HPDE6-E6E7 (cell line): Measurements from ENCODE around the gene GPC6.
A peak's percentile ranks its signal among the peaks of the same experiment; 100 is the strongest.
"Not testable (repeated sequence)": the region's sequence is repeated elsewhere in the genome, so short reads cannot be mapped to it uniquely, and the experiment has no call there.

Experiments
- DNase-seq: peaks from one replicate; pipeline ENCODE4 v3.0.0; 2011; ENCODE audit warnings: missing footprints; ENCODE audit errors: extremely low spot score

GPC6 gene

DNA sequence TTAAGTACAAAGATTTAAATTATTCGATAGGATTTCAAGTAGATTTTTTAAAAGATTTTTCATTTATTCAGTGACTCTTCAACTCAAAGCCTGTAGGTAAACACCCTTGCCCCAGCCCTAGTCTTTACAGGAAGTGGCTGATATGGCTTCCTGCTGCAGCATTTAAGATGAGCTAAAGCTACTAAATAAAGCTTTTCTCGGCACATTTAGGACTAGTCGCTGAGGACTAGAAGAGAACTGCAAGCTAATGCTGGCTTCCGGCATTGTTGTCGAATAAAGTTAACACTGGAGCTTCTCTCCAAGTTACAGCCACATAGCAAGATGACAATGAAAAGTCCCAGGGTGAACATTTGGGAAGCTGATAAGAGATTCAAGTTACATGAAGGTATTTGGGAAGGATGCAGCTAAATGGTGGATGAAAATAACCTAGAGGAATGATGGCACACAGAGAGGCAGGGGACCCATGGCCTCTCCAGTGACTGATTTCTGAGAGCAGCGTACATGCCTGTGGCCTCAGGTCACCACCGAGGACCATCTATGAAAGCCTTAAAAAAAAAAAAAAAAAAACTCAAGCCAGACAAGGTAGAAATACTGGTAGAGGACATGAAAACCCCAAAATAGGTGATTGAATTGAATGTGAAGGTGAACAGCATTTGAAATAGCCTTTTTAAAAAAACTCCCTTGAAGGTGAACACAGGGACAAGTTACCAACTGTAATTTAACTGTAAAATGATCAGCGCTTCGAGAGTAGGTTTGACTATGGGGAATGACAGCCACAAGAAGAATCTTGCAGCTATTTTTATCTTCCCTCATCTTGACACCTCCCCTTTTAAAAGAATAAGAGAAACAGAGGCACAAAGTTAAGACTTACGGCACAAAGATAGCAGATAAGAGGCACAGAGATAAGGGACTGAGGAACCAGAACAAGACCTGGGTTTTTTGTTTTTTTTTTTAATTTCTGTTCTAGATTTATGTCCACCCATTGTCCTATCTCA lies 1097.5 kb downstream of the GPC6 start:
- no peak for DNase-seq

DNA sequence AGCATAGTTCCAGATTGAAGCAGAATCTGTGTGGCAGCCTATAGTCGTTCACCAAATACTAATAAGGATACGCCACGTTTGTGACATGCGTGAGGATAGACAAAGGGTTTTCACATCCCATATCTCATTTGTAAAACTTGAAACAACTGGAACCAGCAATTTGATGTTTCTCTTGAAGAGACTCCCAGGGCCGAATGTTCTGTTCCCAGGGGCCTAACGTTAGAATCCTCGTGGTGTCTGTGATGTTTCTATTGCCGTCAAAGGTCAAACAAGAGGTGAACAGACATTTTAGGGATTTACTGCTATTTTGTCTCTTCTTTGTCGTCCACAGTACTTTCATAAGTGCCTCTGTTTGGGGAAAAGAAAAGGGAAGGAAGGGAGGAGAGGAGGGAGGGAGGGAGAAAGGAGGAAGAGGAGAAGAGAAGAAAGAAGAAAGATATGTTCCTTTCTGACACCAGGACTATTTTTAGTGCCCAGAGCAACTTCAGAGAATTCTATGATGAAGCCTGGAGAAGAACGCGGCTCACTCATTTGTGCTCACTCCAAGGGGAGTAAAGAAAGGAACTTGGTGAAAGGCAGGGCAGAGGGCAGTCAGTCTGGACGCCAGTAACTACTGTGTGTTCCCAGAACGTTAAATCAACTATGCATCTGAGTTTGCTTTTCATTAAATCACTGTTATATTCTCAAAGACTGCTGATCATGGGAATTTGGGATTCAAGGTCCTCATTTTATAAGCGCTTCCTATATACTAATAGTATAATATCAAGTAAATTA lies 1098.3 kb downstream of the GPC6 start:
- DNase-seq = no peak

DNA sequence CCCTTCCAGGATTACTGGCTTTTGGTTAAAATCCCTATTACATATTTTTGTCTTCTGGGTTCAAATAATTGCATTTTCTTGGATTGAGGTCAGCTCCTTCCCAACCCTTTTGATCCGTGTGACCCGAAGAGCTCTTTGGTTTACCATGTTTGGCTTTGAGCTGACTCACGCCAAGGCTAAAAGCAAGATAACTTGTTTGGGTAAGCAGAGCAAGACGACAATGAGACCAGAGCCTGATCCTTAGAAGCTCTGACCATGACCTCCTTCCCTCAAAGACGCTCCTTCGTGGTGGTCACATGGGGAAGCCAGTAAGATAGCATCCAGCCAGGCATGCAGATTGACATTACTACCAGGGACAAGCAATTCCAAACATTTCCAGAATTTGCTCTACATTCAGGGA lies 1099.0 kb downstream of the GPC6 start:
- no peak for DNase-seq

DNA sequence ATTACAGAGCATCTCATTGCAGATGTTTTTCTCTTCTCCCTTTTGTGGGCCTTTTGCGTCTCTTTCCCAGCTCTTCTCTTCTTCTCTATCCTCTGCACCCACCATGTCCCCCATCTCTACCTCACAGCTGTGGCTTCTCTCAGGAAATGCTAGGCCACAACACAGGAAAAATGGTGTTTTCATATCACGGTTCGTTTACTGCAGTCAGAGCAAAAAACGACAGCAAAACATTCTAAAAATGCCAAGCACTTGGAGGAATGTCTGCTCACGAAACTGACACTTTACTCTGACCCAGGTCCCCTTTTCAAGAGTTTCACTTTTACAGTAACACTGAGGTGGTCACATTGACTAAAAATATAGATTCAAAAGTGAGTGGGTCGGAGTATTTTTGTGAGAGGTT lies 1100.7 kb downstream of the GPC6 start:
- DNase-seq = no peak

DNA sequence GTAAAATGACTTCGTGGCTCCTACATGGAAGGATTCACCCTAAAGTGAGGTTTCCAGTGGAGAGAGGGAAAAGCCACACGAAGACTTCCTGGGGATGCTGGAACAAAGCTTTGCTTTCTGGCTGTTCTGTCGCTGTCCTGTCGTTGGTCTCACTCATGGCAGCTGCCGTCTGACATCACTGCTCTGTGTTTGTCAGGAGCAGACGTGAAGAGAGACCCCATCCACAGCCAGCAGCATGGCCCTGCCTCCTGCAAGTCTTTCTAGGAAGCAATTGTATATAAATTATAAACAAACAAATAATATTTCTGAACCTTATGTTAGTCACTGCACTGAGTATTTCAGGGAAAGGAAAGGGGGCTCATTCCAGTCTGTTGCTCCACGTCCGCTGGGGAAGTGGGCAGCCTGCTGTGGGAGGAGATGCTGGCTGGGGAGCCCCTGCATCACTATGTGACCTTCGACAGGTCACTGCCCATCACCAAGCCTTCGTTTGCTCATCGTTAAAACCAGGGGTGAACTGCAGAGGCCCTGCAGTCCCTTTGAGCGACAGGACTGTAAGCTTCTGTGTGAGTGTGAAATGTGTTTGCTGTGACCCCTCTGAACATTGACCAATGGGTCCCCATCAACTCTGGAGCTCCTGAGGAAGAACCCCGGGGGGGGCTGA lies 1101.9 kb downstream of the GPC6 start:
- DNase-seq = no peak

DNA sequence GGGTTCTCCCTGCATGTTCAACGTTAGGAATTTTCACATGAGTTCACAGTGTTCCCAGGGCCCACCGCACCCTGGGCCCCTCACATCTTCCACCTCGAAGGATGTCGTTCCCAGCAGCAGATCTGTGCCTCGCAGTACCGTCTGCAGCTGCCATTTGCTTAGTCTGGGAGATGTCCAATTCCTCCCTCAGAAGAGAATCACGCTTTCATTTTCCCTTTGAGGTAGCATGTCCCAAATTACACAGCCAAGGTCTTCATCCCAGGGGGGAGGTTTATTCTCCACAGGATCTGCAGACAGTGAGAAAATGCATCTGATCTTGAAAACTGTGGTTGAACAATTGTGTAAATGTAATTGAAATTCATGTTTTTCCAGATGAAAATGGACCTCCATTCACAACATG lies 1102.7 kb downstream of the GPC6 start:
- DNase-seq = no peak

DNA sequence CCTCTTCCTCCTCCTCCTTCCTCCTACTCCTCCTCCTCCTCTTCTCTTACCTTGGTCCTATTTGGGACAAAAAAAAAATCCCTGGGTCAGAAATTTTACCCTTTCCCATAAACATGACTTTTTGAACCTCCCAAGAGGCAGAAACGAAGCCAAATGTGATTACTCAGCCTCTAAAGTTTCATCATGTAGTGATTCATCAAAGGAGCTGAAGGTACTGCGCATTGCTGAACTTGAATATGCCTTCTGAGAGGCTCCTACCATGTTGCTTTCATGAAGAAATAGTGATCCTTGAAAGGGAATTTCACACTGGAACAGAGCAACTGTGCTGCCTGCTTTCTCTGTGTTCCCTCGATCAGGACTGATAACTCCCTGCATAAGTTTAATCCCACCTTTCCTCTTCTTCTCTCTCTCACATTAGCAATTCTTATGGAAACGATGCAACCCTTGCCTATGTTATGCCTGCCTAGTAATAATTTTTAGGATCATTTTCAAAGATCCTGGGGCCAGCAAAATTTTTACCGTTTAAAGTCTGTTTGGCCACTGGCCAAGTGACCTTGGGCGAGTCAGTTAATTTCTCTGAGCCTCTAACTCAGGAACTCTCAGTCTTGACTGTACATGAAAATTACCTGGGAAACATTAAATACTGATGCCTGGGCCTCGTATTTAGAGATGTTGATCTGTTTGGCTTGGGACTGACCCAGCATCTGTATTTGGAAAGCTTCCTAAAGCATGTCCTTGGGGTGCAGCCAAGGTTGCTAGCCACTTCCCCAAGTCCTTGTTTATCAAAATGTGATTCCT lies 1103.3 kb downstream of the GPC6 start:
- DNase-seq = peak; percentile 28

DNA sequence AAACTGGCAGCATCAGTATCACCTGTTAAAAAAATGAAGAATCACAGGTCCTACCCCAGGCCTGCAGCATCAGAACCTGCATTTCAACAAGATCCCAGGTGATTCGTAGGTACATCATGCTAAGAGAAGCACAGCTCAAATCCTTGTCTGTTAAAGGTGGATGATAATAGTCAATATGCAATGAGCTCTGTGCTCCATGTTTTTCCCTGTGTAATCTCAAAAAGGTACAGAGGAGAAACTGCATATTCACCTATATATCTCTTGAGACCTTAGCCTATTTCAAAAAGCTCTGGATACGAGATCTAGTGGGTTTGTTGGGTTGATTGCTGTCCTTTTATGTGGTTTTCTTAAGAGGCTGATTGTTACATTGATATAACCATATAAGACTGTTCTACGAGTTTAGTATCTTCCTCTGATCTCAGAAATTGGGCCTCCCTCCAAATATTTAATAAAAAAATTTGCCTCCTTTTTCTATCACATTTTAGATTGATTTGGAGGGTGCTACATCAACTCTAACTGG lies 1104.0 kb downstream of the GPC6 start:
- no peak for DNase-seq

DNA sequence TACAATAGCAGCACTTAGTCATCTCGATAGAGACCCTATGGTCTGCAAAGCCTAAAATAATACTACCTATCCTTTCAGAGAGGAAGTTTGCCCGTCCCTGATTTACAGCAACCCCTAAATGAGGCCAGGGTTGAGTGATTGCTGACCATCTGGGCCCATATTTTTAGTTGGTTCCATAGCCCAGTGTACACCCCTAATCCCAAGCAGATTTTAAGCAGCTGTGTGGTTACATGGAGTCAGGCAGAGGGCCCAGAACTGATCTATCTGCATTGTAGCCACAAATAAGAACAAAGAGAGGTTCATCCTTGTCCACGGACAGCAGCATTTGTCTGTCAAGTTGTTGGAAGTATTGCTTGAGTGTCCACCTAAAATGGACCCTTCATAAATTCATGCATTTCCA lies 1104.7 kb downstream of the GPC6 start:
- no peak for DNase-seq

DNA sequence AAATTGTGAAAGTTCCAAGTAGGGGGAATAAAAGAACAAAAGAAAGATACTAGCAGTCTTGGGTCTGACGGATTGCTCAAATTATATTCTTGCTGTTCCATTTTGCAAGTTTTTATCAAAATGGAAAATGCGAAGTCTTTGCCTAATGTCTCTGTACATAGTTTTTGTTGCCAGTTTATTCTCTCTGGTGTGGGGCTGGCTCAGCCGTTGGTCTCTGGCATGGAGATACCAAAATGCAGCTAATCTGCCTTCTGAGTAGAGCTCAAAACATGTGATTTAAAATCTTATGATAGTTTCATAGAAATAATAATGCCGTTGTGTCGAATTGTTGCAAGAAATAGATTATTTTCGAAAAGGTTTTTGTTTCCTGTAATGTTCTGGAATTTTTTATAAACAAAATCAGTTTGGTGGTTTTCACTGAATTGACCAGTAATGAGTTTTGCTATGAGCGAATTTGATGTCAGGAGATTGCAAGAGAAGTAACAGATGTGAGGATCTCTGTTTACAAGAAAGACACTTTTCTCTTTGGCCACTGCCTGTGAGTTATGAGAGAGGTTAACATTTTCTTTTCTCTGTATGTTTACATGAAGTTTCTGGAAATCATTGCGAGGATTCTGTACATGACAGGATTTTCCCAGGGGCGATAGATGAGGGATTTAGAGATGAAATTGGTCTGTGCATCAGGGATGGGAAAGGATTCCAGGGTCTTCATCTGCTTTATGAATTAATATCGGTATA lies 1105.9 kb downstream of the GPC6 start:
- DNase-seq = no peak

DNA sequence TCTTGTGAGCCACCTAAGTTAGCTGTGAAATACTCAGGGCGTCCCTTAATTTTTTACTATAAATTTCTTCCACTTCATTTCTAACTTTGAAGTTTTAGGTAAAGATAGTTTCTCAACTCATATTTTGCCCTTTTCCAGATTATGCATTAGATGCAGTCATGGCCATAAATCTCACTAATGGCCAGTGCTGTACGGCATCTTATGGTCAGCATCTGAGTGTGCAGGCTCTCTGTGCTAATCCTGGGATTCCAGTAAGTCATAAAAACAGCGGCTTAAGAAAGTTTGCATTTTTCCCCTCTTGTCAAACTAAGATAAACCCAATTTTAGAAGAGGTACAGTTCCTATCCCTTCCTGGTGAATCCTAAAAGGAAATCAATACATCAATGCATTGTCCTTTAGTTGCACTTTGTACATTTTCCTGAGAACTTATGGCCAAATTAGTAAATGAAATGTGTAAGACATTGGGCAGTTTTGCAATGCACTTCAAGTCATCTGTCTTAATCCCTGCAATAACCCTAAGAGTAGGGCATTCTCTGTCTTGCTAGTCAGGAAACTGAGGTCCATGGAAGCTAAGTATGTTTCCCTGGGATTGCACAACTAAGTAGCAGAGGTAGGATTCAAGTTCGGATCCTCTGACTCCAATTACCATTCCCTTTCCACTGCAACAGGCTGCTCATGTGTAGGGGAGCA lies 1106.7 kb downstream of the GPC6 start:
- no peak for DNase-seq

DNA sequence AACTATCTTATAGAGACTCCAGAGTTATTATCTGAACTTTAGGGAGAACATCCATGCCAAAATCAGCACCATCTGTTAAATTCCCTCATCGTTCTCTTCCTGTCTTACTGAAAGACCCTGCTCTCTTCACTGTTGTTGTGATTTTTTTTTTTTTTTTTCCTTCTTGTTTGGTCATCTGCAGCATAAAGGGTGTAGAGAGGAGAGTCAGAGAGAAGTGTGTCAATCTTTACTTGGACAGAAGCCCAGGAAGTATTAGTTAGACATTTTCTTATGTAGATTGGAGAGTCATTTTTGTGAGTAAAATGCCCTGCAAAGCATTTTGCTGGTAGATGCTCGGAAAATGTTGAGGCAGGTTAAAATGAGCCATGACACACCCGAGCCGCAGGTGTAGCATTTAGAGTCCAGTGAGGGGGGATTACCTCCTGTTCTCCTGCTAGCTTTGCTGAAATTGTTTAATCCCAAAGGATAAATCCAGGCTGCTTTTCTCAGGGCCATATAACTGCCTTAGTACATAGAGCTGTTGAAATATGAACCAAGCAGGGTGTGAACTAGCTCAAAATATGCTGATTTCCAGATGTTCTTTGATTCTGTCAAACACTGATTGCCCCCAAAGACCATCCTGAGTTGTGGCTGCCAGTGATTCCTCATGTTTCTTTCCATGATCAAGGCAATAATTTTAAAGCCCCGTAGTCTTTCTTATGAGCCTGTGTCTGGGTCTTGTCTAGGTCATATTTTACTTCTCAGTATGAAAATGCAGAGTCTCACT lies 1109.3 kb downstream of the GPC6 start:
- no peak for DNase-seq

DNA sequence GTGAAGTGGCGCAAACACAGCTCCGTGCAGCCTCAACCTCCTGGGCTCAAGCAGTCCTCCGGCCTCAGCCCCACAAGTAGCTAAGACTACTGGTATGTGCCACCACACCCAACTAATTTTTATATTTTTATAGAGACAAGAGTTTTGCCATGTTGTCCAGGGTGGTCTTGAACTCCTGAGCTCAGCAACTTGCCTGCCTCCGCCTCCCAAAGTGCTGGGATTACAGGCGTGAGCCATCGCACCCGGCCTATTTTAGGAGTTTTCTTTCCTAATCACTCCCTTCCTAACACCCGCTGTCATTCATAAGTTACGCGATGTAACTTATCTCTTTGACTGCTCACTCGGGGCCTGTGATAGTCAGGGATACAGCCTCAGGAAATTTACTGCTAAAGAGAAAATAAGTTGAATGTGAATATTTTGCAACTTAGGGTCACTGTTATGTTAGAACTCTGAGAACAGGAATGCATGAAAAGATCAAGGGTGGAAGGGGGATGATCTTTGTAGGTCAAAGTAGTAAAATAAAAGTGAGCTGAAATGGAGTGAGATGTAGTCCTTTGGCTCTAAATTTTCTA lies 1112.6 kb downstream of the GPC6 start:
- DNase-seq = no peak

DNA sequence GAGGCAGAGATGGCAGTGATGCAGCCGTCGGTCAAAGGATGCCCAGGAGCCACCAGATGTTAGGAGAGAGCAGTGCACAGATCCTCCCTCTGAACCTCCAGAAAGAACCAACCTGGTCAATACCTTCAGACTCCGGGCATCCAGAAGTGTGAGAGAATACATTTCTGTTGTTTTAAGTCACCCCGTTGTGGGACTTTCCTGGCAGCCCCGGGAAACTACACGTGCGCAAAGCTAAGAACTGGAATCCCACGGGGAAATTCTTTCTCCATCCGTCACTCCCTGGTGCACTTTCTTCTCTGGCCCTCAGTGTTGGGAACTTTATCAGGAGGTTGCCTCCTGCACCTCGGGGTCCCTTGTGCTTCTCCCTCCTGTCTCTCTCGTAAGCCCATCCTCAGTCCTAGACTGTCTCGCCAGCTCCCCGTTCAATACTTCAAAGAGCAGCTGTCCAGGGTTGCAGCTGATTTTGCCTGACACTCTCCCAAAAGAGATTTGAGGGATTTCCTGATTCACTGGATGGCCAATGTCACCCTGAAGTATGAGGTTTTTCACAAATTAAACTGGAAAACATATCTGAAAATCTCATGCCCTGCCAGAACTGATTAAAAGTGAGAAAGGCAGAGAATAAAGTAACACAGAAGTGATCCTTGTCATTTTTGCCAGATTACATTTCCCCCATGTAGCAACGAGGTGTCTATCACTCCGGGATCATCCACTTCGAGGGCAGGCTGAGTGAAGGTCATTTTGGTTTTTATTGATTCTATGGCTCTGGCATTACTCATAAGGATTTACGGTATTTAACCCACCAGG lies 1116.0 kb downstream of the GPC6 start:
- DNase-seq = no peak

DNA sequence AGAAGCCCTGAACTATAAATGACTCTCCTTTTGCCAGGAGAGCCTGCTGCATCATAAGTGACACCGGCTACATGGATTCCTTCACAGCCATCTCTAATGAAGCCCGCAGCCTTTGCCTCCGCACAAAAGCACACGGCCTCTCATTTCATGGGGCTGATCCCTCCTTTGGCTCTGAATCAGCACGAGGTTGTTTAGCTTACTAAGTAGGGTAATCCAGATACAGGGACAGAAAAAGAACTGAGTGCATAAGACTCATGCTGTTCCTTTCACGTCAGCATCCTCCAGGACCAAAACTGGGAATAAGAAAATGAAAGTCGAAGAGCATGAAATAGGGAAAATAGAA lies 1116.6 kb downstream of the GPC6 start:
- DNase-seq = no peak

DNA sequence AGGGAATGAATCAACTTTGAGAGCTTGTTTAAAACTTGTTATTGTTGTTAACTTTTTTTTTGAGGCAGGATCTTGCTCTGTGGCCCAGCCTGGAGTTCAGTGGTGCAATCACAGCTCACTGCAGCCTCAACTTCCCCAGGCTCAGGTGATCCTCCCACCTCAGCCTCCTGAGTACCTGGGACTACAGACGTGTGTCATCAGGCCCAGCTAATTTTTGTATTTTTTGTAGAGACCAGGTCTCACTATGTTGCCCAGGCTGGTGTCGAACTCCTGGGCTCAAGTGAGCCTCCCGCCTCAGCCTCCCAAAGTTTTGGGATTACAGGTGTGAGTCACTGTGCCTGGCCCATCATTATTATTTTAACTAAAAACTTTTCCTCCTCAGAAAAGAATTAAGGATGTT lies 1117.1 kb downstream of the GPC6 start:
- not testable (repeated sequence) for DNase-seq

DNA sequence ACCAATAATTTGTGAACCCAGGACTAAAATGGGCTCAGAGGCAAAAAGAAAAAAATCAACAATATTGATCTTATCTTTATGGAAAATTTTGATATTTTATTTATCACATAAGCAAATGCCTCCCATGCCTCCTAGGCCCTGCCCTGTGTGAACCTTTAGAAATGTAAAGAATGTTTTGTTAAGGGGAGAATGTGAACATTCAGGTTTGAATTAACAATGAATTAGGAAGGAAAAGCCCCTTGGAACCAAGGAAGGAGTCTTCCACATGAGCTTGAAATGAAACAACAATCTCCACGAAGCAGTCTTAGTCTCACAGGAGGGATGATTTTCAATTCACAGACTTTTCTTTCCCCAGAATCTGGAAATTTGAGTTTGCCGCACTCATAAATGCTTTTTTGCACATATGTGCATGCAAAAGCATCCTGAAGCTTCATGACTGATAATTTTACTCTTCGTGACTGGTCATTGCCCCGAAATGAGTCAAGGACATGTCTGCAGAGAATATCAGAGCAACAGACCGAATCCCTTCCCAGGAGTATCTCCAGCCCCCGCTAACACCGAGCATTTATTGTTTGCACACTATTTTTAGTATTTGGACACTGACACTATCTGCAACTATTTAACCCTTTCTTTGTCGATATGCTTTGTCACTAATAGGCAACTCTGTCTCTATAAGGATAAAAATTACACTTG lies 1117.7 kb downstream of the GPC6 start:
- DNase-seq = no peak
